HG03439 (cell line): ENCODE data around the gene ABCC3.

Source experiments
- ATAC-seq: cut with Tn5 transposase; IDR thresholded peaks from one replicate; pipeline ENCODE4 v1.9.1; 2021; ENCODE audit warnings: mild to moderate bottlenecking, moderate library complexity; ENCODE audit not compliant: unreplicated experiment

ABCC3 gene

GRCh38 chr17:50634224-50634914, at the start of gene ABCC3:
ABCC3 (plus strand) TSS chr17:50634881; CDS start chr17:50634937, 56 bp downstream.
- ATAC-seq = no peak

- ATAC-seq = no peak
Observed at GRCh38 chr17:50585346-50585745, 49.3 kb upstream of the ABCC3 start.

GRCh38 chr17:50585891-50586290, 48.8 kb upstream of the ABCC3 start:
- ATAC-seq = no peak

GRCh38 chr17:50586421-50587247, 48.0 kb upstream of the ABCC3 start:
- no peak for ATAC-seq

- no peak for ATAC-seq
Observed at GRCh38 chr17:50587571-50587970, 47.1 kb upstream of the ABCC3 start.

- ATAC-seq = no peak
Observed at GRCh38 chr17:50588391-50589049, 46.2 kb upstream of the ABCC3 start.

- no peak for ATAC-seq
Observed at GRCh38 chr17:50589095-50589705, 45.5 kb upstream of the ABCC3 start.

GRCh38 chr17:50590946-50591737, 43.5 kb upstream of the ABCC3 start:
- no peak for ATAC-seq

- no peak for ATAC-seq
Observed at GRCh38 chr17:50593321-50593720, 41.4 kb upstream of the ABCC3 start.

GRCh38 chr17:50594128-50594823, 40.4 kb upstream of the ABCC3 start:
- ATAC-seq = no peak

GRCh38 chr17:50594892-50595291, 39.8 kb upstream of the ABCC3 start:
- no peak for ATAC-seq

- ATAC-seq = no peak
Observed at GRCh38 chr17:50596191-50597037, 38.3 kb upstream of the ABCC3 start.

- ATAC-seq = no peak
Observed at GRCh38 chr17:50598487-50598886, 36.2 kb upstream of the ABCC3 start.

GRCh38 chr17:50599606-50600005, 35.1 kb upstream of the ABCC3 start:
- no peak for ATAC-seq

- no peak for ATAC-seq
Observed at GRCh38 chr17:50601823-50602375, 32.8 kb upstream of the ABCC3 start.

- no peak for ATAC-seq
Observed at GRCh38 chr17:50602836-50603235, 31.8 kb upstream of the ABCC3 start.

- no peak for ATAC-seq
Observed at GRCh38 chr17:50603340-50603739, 31.3 kb upstream of the ABCC3 start.

- ATAC-seq = no peak
Observed at GRCh38 chr17:50604513-50604912, 30.2 kb upstream of the ABCC3 start.

- ATAC-seq = no peak
Observed at GRCh38 chr17:50605429-50605828, 29.3 kb upstream of the ABCC3 start.
